H1 (cell line): ENCODE results near the gene P4HA3. TPM values are rescaled to one million over a fixed set of nuclear protein-coding genes. Genes with fewer than 3 reads are reported as not detected.

Experiments
- CTCF ChIA-PET: fragments of 300-600 bp; sonication (Branson Sonifier 250); formaldehyde crosslinking; loops from one replicate; lab custom pipeline; 2021; ENCODE audit not compliant: partially characterized antibody; lab: Charles Lee
- POLR2A ChIA-PET: fragments of 300-600 bp; sonication (Branson Sonifier 250); formaldehyde crosslinking; loops from one replicate; lab custom pipeline; 2021; ENCODE audit warnings: inconsistent platforms; ENCODE audit not compliant: partially characterized antibody; lab: Charles Lee
- DNase-seq, 2 experiments: peaks; one replicate each; pipeline versions ENCODE4 v3.0.0 to v3.0.0-alpha.2; 2010 to 2022; ENCODE audit warnings: low spot score in 2 of 2, low read depth in 1 of 2, mixed read lengths in 1 of 2
- FAIRE-seq: peaks from 2 replicates; lab custom pipeline; 2011; peaks lifted over from hg19 to GRCh38; lab: Jason Lieb, UNC
- H2AFZ ChIP-seq: 2 replicates; pipeline ENCODE4 v1.8.1; 2012; ENCODE audit warnings: low read length, inconsistent platforms
- H2AK5ac ChIP-seq: 2 replicates; pipeline ENCODE4 v1.6.1; 2013; ENCODE audit warnings: low read depth, low read length
- H2BK120ac ChIP-seq: replicated peaks from 2 replicates; pipeline ENCODE3; 2013; ENCODE audit warnings: low read depth, low read length, inconsistent platforms
- H2BK12ac ChIP-seq: 2 replicates; pipeline ENCODE4 v1.6.1; 2013; ENCODE audit warnings: low read depth, low read length
- H2BK15ac ChIP-seq: 2 replicates; pipeline ENCODE4 v1.6.1; 2013; ENCODE audit warnings: low read length
- H2BK20ac ChIP-seq: 2 replicates; pipeline ENCODE4 v1.6.1; 2013; ENCODE audit warnings: low read length
- H2BK5ac ChIP-seq: 2 replicates; pipeline ENCODE4 v1.6.1; 2013; ENCODE audit warnings: low read depth, low read length
- H3K14ac ChIP-seq: 2 replicates; pipeline ENCODE4 v1.6.1; 2013; ENCODE audit warnings: inconsistent platforms; ENCODE audit not compliant: insufficient read length
- H3K18ac ChIP-seq: 2 replicates; pipeline ENCODE4 v1.6.1; 2013; ENCODE audit warnings: low read length; ENCODE audit errors: extremely low read depth
- H3K23ac ChIP-seq: 2 replicates; pipeline ENCODE4 v1.6.1; 2013; ENCODE audit warnings: inconsistent platforms; ENCODE audit not compliant: insufficient read length
- H3K23me2 ChIP-seq: 2 replicates; pipeline ENCODE4 v1.6.1; 2013; ENCODE audit warnings: low read depth, low read length
- H3K27ac ChIP-seq: 2 replicates; pipeline ENCODE4 v1.6.1; 2011; ENCODE audit warnings: low read depth, low read length, inconsistent platforms
- H3K27me3 ChIP-seq, 4 experiments: replicated peaks in 1 of 4; 1 replicate in 1 of 4; 2 replicates in 3 of 4; pipeline versions ENCODE4 v1.6.1 to v1.8.1; 2011 to 2013; ENCODE audit warnings: low read length in 3 of 4, mild to moderate bottlenecking in 3 of 4, inconsistent platforms in 2 of 4, mixed read lengths in 2 of 4, moderate library complexity in 1 of 4; ENCODE audit not compliant: control insufficient read depth in 3 of 4, insufficient read depth in 3 of 4; ENCODE audit errors: extremely low read depth in 1 of 4
- H3K36me3 ChIP-seq, 4 experiments: 2 replicates each; pipeline versions ENCODE4 v1.6.1 to v1.8.1; 2011 to 2013; ENCODE audit warnings: mild to moderate bottlenecking in 4 of 4, low read length in 3 of 4, moderate library complexity in 2 of 4, control low read depth in 1 of 4, inconsistent platforms in 1 of 4; ENCODE audit not compliant: insufficient read depth in 4 of 4, control insufficient read depth in 2 of 4
- H3K4ac ChIP-seq: replicated peaks from 2 replicates; pipeline ENCODE3; 2013; ENCODE audit warnings: low read length, low read depth, mixed read lengths, inconsistent platforms; ENCODE audit not compliant: insufficient read length
- H3K4me1 ChIP-seq, 4 experiments: replicated peaks in 1 of 4; 1 replicate in 1 of 4; 2 replicates in 3 of 4; pipeline versions ENCODE4 v1.6.1 to v1.8.1; 2011 to 2013; ENCODE audit warnings: low read length in 3 of 4, inconsistent platforms in 2 of 4, mixed read lengths in 1 of 4; ENCODE audit not compliant: insufficient read depth in 4 of 4, control insufficient read depth in 3 of 4
- H3K4me2 ChIP-seq, 2 experiments: 2 replicates each; pipeline versions ENCODE4 v1.6.1 to v1.8.1; 2011 to 2013; ENCODE audit warnings: low read depth in 2 of 2, low read length in 2 of 2, control low read depth in 1 of 2, inconsistent platforms in 1 of 2, mild to moderate bottlenecking in 1 of 2; ENCODE audit not compliant: insufficient read depth in 1 of 2
- H3K4me3 ChIP-seq, 4 experiments: fragments of 200-600, 300-600 bp in 1 of 4; sonication (generic), shearing (Covaris generic), sonication (Bioruptor Twin) in 1 of 4; 2 replicates each; pipeline versions ENCODE4 v1.5.1 to v1.8.1; 2011 to 2016; ENCODE audit warnings: low read length in 4 of 4, low read depth in 3 of 4, control low read depth in 2 of 4, inconsistent platforms in 2 of 4, mild to moderate bottlenecking in 2 of 4, mixed read lengths in 1 of 4, moderate library complexity in 1 of 4; ENCODE audit not compliant: insufficient read depth in 2 of 4; ENCODE audit errors: extremely low read depth in 1 of 4
- H3K56ac ChIP-seq: replicated peaks from 2 replicates; pipeline ENCODE3; 2013; ENCODE audit warnings: low read depth, mild to moderate bottlenecking, mixed read lengths, low read length, inconsistent platforms; ENCODE audit not compliant: insufficient read length
- H3K79me1 ChIP-seq: 2 replicates; pipeline ENCODE4 v1.6.1; 2013; ENCODE audit warnings: low read depth, low read length, control low read depth
- H3K79me2 ChIP-seq, 2 experiments: 2 replicates each; pipeline versions ENCODE4 v1.6.1 to v1.8.1; 2012 to 2013; ENCODE audit warnings: low read length in 2 of 2, mild to moderate bottlenecking in 2 of 2, inconsistent platforms in 1 of 2; ENCODE audit not compliant: insufficient read depth in 2 of 2, control insufficient read depth in 1 of 2
- H3K9ac ChIP-seq, 4 experiments: replicated peaks in 1 of 4; 1 replicate in 1 of 4; 2 replicates in 3 of 4; pipeline versions ENCODE4 v1.6.1 to v1.8.1; 2011 to 2013; ENCODE audit warnings: low read depth in 3 of 4, low read length in 3 of 4, control low read depth in 2 of 4, mild to moderate bottlenecking in 2 of 4, moderate library complexity in 2 of 4, inconsistent platforms in 1 of 4; ENCODE audit errors: extremely low read depth in 1 of 4
- H3K9me3 ChIP-seq, 2 experiments: 2 replicates each; pipeline versions ENCODE4 v1.6.1 to v1.8.1; 2012 to 2013; ENCODE audit warnings: mild to moderate bottlenecking in 2 of 2, moderate library complexity in 2 of 2, control low read depth in 1 of 2, inconsistent platforms in 1 of 2, low read depth in 1 of 2, low read length in 1 of 2, mixed read lengths in 1 of 2; ENCODE audit not compliant: insufficient read depth in 2 of 2
- H4K20me1 ChIP-seq, 2 experiments: replicated peaks in 1 of 2; 2 replicates each; pipeline versions ENCODE3 to v1.8.1; 2011 to 2013; ENCODE audit warnings: inconsistent platforms in 2 of 2, low read length in 2 of 2, mild to moderate bottlenecking in 1 of 2; ENCODE audit not compliant: insufficient read depth in 2 of 2, control insufficient read depth in 1 of 2
- H4K5ac ChIP-seq: 2 replicates; pipeline ENCODE4 v1.6.1; 2013; ENCODE audit warnings: low read length, low read depth, mixed read lengths, inconsistent platforms; ENCODE audit not compliant: insufficient read length
- H4K8ac ChIP-seq: 2 replicates; pipeline ENCODE4 v1.8.0; 2013; ENCODE audit warnings: mild to moderate bottlenecking, moderate library complexity, low read length, inconsistent platforms; ENCODE audit not compliant: insufficient read depth; ENCODE audit errors: extremely low read depth
- H4K91ac ChIP-seq: replicated peaks from 2 replicates; pipeline ENCODE3; 2013; ENCODE audit warnings: low read length, mixed read lengths, inconsistent platforms; ENCODE audit not compliant: insufficient read length
- ASH2L ChIP-seq: fragments of 200-600, 300-600 bp; sonication (generic); IDR thresholded peaks from one replicate; pipeline ENCODE4 v1.7.1; 2017; ENCODE audit warnings: low read length
- BACH1 ChIP-seq: IDR thresholded peaks from 2 replicates; pipeline ENCODE4 v1.6.1; 2012; ENCODE audit warnings: low read length, improper control_type of control experiment
- CREB1 ChIP-seq: IDR thresholded peaks from 2 replicates; pipeline ENCODE4 v1.6.1; 2012; ENCODE audit warnings: inconsistent platforms
- CTBP2 ChIP-seq: IDR thresholded peaks from 2 replicates; pipeline ENCODE4 v1.7.0; 2011; ENCODE audit warnings: borderline replicate concordance, mild to moderate bottlenecking, moderate library complexity, mixed read lengths, low read length; ENCODE audit not compliant: insufficient read depth, insufficient read length
- MAFK ChIP-seq: IDR thresholded peaks from 2 replicates; pipeline ENCODE4 v1.6.1; 2012; ENCODE audit warnings: low read depth, mild to moderate bottlenecking, improper control_type of control experiment, low read length
- NRF1 ChIP-seq: IDR thresholded peaks from 2 replicates; pipeline ENCODE4 v1.6.1; 2011; ENCODE audit warnings: mild to moderate bottlenecking, low read depth, low read length, improper control_type of control experiment
- POLR2A ChIP-seq, 2 experiments: IDR thresholded peaks; 1 replicate in 1 of 2; 2 replicates in 1 of 2; pipeline ENCODE4 v1.6.1; 2011; ENCODE audit warnings: low read depth in 2 of 2, low read length in 2 of 2, mild to moderate bottlenecking in 2 of 2; ENCODE audit errors: control extremely low read depth in 1 of 2
- POU5F1 ChIP-seq: IDR thresholded peaks from 2 replicates; pipeline ENCODE4 v1.6.1; 2011; ENCODE audit warnings: low read depth, mild to moderate bottlenecking, low read length, moderate library complexity
- RFX5 ChIP-seq: IDR thresholded peaks from 2 replicates; pipeline ENCODE4 v1.6.1; 2011; ENCODE audit warnings: low read depth, low read length, improper control_type of control experiment, borderline replicate concordance
- SUZ12 ChIP-seq: fragments of 200-600 bp; sonication (generic); IDR thresholded peaks from 2 replicates; pipeline ENCODE4 v1.6.1; 2012; ENCODE audit warnings: mild to moderate bottlenecking, inconsistent platforms, low read length, moderate library complexity, mixed read lengths
- TCF12 ChIP-seq: IDR thresholded peaks from 2 replicates; pipeline ENCODE4 v1.6.1; 2011; ENCODE audit warnings: low read depth, mild to moderate bottlenecking, low read length
- YY1 ChIP-seq: IDR thresholded peaks from 2 replicates; pipeline ENCODE4 v1.6.1; 2011; ENCODE audit warnings: low read depth, mild to moderate bottlenecking, low read length
- WGBS, 2 experiments: shearing (Covaris generic) in 1 of 2; methylation state at CpG; one replicate each; pipeline versions ENCODE4 v1.1.6 to v1.1.7; 2013 to 2015; ENCODE audit warnings: low lambda C conversion rate in 2 of 2, mixed read lengths in 2 of 2, inconsistent platforms in 1 of 2, low coverage in 1 of 2, missing lambda C conversion rate in 1 of 2; ENCODE audit not compliant: insufficient replicate concordance in 2 of 2, insufficient coverage in 1 of 2, insufficient read length in 1 of 2; ENCODE audit errors: extremely low coverage in 1 of 2, missing lambda C conversion rate in 1 of 2; 5-methylcytosine and 5-hydroxymethylcytosine counted together
- polyA plus RNA-seq, 7 experiments: library from polyadenylated mRNA; depleted of rRNA in 3 of 7; stranded (reverse) in 5 of 7; unstranded in 2 of 7; fragments of >200 nt in 5 of 7; fragments of 200-250 nt in 2 of 7; gene quantifications; 1 replicate in 5 of 7; 2 replicates in 1 of 7; 4 replicates in 1 of 7; pipeline versions ENCODE4 v1.2.1 to v1.2.3, GENCODE V29; 2011 to 2013; ENCODE audit warnings: missing spikeins in 2 of 7, mixed read lengths in 2 of 7
- total RNA-seq: library from RNA; stranded (reverse); fragmentation: NEBNext Ultra II Directional; extraction: Animal tissue kit (Norgen Biotek cat#: 25700); gene quantifications from 2 replicates; pipeline ENCODE4 v1.2.1, GENCODE V29; 2021
- TF ChIP-seq, protein P1 (sequence below): IDR thresholded peaks from 2 replicates; pipeline ENCODE4 v1.6.1; 2012; ENCODE audit warnings: inconsistent platforms

The P4HA3 gene
- total and polyA plus RNA-seq, 2 of the 8 experiments (the other 6 are each of a cell fraction or from before 2014, with no cell fraction given): 0.06 TPM; not detected in 1

DNA sequence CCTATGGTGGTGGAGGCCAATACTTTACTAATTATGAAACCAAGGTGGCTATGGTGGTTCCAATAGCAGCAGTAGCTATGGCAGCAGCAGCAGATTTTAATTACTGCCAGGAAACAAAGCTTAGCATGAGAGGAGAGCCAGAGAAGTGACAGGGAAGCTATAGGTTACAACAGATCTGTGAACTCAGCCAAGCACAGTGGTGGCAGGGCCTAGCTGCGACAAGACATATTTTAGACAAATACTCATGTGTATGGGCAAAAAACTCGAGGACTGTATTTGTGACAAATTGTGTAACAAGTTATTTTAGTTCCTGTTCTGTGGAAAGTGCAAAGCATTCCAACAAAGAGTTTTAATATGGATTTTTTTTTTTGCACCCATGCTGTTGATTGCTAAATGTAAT is 44.2 kb upstream of the P4HA3 start:
- Histone ChIP-seq H3K4me3 (no peak overlapping the region), H3K4me1 (no peaks in the 10 kb centered on the region), H4K5ac (no peak overlapping the region), H3K9ac (no peak overlapping the region), H3K23me2 (no peaks in the 10 kb centered on the region), H3K18ac (no peak overlapping the region), H4K20me1 (no peaks in the 10 kb centered on the region), H3K36me3 (peaks cover 0 to 14% (median 7%) of the 10 kb centered on the region in 4 experiments), H3K14ac (no peak overlapping the region), H4K8ac (no peak overlapping the region), H4K91ac (no peak overlapping the region), H2AK5ac (no peak overlapping the region), H2AFZ (no peak overlapping the region), H3K27ac (no peak overlapping the region), H2BK12ac (no peak overlapping the region), H3K79me1 (no peaks in the 10 kb centered on the region), H3K23ac (no peak overlapping the region), H2BK15ac (no peak overlapping the region), H2BK5ac (no peak overlapping the region), H3K4ac (no peak overlapping the region), H3K9me3 (peaks cover 7 to 10% of the 10 kb centered on the region in 2 experiments), H3K4me2 (no peak overlapping the region), H3K79me2 (no peaks in the 10 kb centered on the region), H2BK120ac (no peak overlapping the region), H2BK20ac (no peak overlapping the region), H3K56ac (no peak overlapping the region), H3K27me3 (no peaks in the 10 kb centered on the region)
- TF ChIP-seq SUZ12 (no peak), RFX5 (no peak), YY1 (no peak), TCF12 (no peak), CTBP2 (no peak), POLR2A (IDR thresholded peaks at IDR 0.05; ENCODE audit: control extremely low read depth in 1 of 2, low read depth in 2 of 2, low read length in 2 of 2) (no peak), POU5F1 (no peak), CREB1 (no peak), ASH2L (no peak), MAFK (no peak), BACH1 (no peak), NRF1 (no peak)
- TF ChIP-seq, protein P1, sequence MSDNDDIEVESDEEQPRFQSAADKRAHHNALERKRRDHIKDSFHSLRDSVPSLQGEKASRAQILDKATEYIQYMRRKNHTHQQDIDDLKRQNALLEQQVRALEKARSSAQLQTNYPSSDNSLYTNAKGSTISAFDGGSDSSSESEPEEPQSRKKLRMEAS: no peak
- no peak for FAIRE-seq
- POLR2A ChIA-PET: interaction anchor here (0.6 kb wide), 1 partner anchor 44 kb away, joined by 3 read pairs; no protein-coding TSS in a partner anchor
- no peak for DNase-seq
- CTCF ChIA-PET: interaction anchor here (0.7 to 1.2 kb wide), 3 partner anchors 94 to 249 kb away, joined by 3 to 4 read pairs (median 4); no protein-coding TSS in a partner anchor
- WGBS, 2 experiments: 86% methylated on average over 2 of the region's 2 CpGs; no CpG with 5 or more reads in 1 of the 2 experiments
